HG03175 (cell line): ENCODE data around the gene THSD7B.
"Not testable (repeated sequence)": the region's sequence is repeated elsewhere in the genome, so short reads cannot be mapped to it uniquely, and the experiment has no call there.

Experiments used
- ATAC-seq: cut with Tn5 transposase; IDR thresholded peaks from one replicate; pipeline ENCODE4 v1.9.1; 2021; ENCODE audit warnings: mild to moderate bottlenecking, moderate library complexity; ENCODE audit not compliant: unreplicated experiment

Gene THSD7B

GRCh38 chr2:137023205-137023604 is 257.9 kb downstream of the THSD7B start:
- ATAC-seq: no peak

GRCh38 chr2:137031731-137032130 is 266.4 kb downstream of the THSD7B start:
- ATAC-seq: no peak

DNA sequence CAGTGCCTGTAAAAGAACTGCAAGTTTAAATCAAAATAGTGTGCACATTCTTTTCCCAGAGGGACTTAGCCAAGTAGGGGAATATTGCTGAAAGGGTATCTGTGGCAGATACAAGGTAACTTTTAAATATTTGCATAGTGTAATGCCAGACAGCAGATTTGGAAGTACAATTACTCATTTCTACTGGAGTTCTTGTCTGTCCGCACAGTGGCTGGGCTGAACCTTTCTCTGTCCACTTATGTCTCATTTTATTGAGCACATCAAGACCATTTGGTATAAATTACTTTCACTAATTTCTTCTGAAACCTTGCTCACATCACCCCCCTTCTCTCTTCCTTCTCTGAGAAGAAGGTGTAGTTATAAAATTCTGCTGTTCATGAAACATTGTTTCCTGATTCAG is 271.3 kb downstream of the THSD7B start:
- ATAC-seq: no peak

GRCh38 chr2:137039482-137040152 is 274.3 kb downstream of the THSD7B start:
- no peak for ATAC-seq

DNA sequence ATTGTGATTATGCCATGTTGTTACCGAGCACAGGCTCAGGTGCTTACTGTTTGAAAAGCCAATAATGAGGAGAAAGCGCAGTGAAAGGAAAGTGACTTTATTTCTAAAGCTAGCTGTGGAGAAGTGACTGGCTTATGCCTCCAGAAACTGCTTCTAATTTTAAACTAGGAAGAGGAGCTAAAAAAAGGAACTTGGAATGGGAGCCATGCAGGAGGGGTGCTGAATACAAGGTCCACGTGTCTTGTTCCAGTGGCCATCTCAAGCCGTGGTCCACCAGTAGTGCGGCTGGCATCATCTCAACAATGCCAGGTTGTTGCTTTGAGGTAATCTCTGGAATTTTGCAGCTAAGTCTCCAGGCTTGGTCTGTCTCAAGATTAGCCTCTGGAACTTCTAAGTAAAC is 282.0 kb downstream of the THSD7B start:
- no peak for ATAC-seq

DNA sequence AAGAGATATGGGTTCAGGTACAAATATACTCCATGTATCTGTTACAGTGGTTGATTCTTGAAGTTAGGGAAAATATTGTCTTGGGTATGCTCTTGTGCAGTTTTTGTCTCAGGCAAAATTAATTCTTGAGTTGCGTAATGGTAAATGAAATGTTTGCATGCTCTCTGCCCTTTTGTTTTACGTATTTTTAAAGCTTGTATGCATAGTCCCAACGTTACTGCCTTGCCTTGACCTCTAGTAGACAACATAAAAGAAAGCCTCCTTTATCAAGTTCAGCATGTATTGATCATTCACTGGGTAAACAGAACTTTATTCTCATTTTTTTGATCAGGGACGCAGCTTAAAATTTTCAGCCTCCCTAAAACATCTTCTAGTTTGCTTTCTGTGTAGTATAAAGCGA is 283.1 kb downstream of the THSD7B start:
- ATAC-seq: no peak

- ATAC-seq: no peak
These were observed 284.2 kb downstream of the THSD7B start for GRCh38 chr2:137049518-137049917.

GRCh38 chr2:137050949-137051348 is 285.6 kb downstream of the THSD7B start:
- no peak for ATAC-seq

- no peak for ATAC-seq
These were observed 286.5 kb downstream of the THSD7B start for GRCh38 chr2:137051778-137052398.

- ATAC-seq: no peak
These were observed 291.4 kb downstream of the THSD7B start for GRCh38 chr2:137056704-137057103.

GRCh38 chr2:137076111-137076765 is 310.9 kb downstream of the THSD7B start:
- not testable (repeated sequence) for ATAC-seq

- no peak for ATAC-seq
These were observed 326.4 kb downstream of the THSD7B start for GRCh38 chr2:137091704-137092103.

GRCh38 chr2:137093116-137093515 is 327.8 kb downstream of the THSD7B start:
- ATAC-seq: no peak

DNA sequence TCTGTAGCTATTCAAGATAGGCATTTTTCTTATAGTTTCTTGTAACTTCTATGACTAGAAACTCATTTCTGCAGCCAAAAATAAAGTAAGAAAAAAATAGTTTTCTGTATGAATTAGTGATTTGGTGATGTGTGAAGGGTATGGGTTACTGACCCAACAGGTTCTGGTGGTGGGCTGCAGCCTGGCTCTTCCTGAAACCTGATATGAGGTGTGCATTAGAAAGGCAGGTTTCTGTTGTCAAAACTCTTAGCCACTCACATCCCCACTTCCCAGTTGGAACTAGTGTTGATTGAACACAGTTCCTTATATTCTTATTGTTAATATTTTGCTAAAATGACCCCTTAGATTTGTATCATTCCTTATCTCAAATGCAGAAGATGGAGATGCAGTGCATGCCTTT is 330.8 kb downstream of the THSD7B start:
- no peak for ATAC-seq

DNA sequence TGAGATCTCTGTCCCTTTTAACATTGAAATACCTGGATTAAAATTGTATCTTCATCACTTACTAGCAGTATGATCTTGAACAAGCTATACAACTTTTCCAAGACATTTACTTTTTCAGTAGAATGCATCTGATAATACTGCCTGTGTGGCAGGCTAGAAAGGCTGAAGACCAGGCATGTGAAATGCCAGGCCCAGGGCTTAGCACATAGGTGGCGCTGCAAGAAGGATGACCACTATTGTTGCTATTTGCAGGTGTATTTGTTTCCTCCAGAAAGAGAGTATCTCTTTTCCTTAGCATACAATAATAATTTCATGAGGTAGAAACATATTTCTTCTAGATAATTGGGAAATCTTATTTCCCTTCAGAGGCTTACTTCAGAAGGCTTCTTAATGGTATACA is 331.3 kb downstream of the THSD7B start:
- no peak for ATAC-seq

DNA sequence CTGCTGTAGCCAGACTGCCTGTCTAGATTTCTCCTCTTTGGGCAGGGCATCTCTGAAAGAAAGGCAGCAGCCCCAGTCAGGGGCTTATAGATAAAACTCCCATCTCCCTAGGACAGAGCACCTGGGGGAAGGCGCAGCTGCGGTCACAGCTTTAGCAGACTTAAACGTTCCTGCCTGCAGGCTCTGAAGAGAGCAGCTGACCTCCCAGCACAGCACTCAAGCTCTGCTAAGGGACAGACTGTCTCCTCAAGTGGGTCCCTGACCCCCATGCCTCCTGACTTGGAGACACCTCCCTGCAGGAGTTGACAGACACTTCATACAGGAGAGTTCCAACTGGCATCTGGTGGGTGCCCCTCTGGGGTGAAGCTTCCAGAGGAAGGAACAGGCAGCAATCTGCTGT is 336.5 kb downstream of the THSD7B start:
- not testable (repeated sequence) for ATAC-seq

- no peak for ATAC-seq
These were observed 342.6 kb downstream of the THSD7B start for GRCh38 chr2:137107904-137108303.

- no peak for ATAC-seq
These were observed 346.6 kb downstream of the THSD7B start for GRCh38 chr2:137111896-137112295.

- ATAC-seq: no peak
These were observed 349.9 kb downstream of the THSD7B start for GRCh38 chr2:137115081-137115794.

- no peak for ATAC-seq
These were observed 350.4 kb downstream of the THSD7B start for GRCh38 chr2:137115795-137116089.

GRCh38 chr2:137117385-137117784 is 352.0 kb downstream of the THSD7B start:
- ATAC-seq: no peak

DNA sequence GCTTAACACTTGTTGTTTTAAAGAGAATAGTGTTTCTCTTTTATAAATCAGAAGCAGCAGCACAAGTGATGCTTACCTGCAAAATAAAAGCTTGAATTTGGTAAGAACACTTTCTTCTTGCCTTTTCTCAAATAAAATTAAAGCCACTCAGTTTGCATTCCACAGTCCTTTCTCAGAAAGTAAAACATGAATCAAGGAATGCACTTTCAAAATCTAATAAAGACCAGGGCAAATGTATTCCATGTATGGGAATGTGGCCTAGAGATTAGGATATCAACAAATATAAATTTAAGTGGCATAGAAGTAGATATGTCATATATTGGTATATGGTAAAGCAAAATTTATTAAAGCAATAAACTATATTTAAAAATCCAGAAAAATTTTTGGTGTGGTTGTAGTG is 352.8 kb downstream of the THSD7B start:
- ATAC-seq: no peak
